GM10248 (cell line): ENCODE results near the gene ADH1A.
"Not testable (repeated sequence)": the region's sequence is repeated elsewhere in the genome, so short reads cannot be mapped to it uniquely, and the experiment has no call there.

Experiments used
- CTCF ChIA-PET: fragments of 300-600 bp; sonication (Branson Sonifier 250); formaldehyde crosslinking; extraction: SDS; loops from one replicate; lab custom pipeline; 2021; ENCODE audit warnings: antibody characterized with exemption; lab: Yijun Ruan, JAX
- POLR2A ChIA-PET: fragments of 350-650 bp; sonication (Branson Sonifier 250); formaldehyde crosslinking; extraction: SDS; loops from one replicate; lab custom pipeline; 2020; ENCODE audit warnings: antibody characterized with exemption; lab: Yijun Ruan, JAX
- DNase-seq: peaks from one replicate; pipeline ENCODE4 v3.0.0; 2012; ENCODE audit errors: extremely low spot score
- CTCF ChIP-seq: IDR thresholded peaks from 2 replicates; pipeline ENCODE4 v1.5.1; 2012; ENCODE audit warnings: mild to moderate bottlenecking, low read depth; ENCODE audit errors: extremely low read depth, missing control alignments, control extremely low read depth

The ADH1A gene

GRCh38 chr4:99264927-99265326, 25.9 kb downstream of the ADH1A start:
- CTCF ChIA-PET: no interaction called here
- DNase-seq: no peak
- no peak for TF ChIP-seq CTCF
- POLR2A ChIA-PET: no interaction called here

GRCh38 chr4:99252746-99253145, 38.0 kb downstream of the ADH1A start:
- ChIA-PET CTCF (interaction anchor here (3.3 kb wide), 1 partner anchor 12 kb away, joined by 9 read pairs; no protein-coding TSS in a partner anchor), POLR2A (no interaction called here)

GRCh38 chr4:99248714-99249113, 42.1 kb downstream of the ADH1A start:
- ChIA-PET POLR2A (no interaction called here), CTCF (no interaction called here)
- TF ChIP-seq CTCF: no peak
- DNase-seq: no peak

More at GRCh38 chr4:99252746-99253145, 38.0 kb downstream of the ADH1A start:
- no peak for DNase-seq
- no peak for TF ChIP-seq CTCF

- no peak for DNase-seq
- POLR2A ChIA-PET: no interaction called here
- TF ChIP-seq CTCF: no peak
- CTCF ChIA-PET: interaction anchor here (1.2 kb wide), 1 partner anchor 20 kb away, joined by 3 read pairs; no protein-coding TSS in a partner anchor
Observed at GRCh38 chr4:99235955-99236354, 54.8 kb downstream of the ADH1A start.

GRCh38 chr4:99234331-99235010, 56.3 kb downstream of the ADH1A start:
- ChIA-PET CTCF (no interaction called here), POLR2A (no interaction called here)
- no peak for DNase-seq
- TF ChIP-seq CTCF: no peak

- CTCF ChIA-PET: interaction anchor here (1.0 kb wide), 2 partner anchors 14 to 172 kb away, joined by 3 read pairs; partner anchors contain the start of gene ADH6
Observed at GRCh38 chr4:99233397-99233796, 57.4 kb downstream of the ADH1A start.

GRCh38 chr4:99228706-99229105, 62.1 kb downstream of the ADH1A start:
- DNase-seq, POLR2A ChIA-PET, CTCF ChIA-PET: not testable (repeated sequence)

More at GRCh38 chr4:99233397-99233796, 57.4 kb downstream of the ADH1A start:
- DNase-seq, POLR2A ChIA-PET: not testable (repeated sequence)

GRCh38 chr4:99227646-99228045, 63.1 kb downstream of the ADH1A start:
- DNase-seq, POLR2A ChIA-PET, CTCF ChIA-PET: not testable (repeated sequence)
